Right forelimb (tissue), 1 donor: ENCODE data around the gene GNG12.

Source experiments
- DNase-seq: peaks from one replicate; pipeline ENCODE4 v3.0.0-alpha.2; 2018

The GNG12 gene

DNA sequence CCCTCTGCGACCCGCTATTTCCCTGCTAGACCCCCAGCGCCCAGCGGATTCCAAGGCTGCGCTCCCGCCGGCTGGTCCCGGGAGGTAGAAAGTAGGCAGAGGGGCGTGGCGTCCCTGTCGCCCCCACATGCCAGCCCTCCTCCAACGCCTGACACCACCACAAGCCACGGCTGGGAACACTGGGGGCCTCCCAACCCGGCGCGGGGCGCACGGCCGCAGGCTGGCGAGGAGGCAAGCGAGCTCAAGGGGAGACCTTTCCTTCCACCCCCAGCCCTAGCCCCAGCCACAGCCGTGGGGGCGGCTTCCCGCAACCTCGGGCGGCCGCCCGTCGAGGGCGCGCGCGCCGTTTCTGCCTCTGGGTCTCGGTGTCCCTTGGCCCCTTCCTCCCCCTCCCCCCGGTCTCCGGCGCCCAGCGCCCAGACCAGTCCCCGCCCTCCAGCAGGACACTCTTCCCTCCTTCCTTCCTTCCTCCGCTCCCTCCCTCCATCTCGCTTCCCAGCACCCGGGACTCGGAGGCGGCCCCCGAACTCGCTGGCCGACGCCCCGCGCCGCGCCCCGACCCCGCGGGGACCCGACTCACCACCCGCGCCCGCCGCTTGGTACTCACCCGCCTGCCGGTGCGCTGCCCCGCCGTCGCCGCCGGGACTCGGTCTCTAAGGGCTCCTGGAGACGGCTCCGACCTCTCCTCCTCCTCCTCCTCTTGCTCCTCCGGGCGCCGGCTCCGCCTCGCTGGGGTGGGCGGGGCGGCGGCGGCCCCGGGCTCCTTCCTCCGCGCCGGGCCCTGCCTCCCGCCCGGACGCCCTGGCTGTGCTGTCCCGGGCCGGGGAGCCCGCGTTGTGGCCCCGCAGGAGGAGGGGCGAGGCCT is at the start of gene GNG12:
Gene GNG12 (minus strand): TSS at position 731 of the 865 bp plus-strand sequence. CDS start 125,781 bp downstream, outside the sequence.
- peak; percentile 89 for DNase-seq

DNA sequence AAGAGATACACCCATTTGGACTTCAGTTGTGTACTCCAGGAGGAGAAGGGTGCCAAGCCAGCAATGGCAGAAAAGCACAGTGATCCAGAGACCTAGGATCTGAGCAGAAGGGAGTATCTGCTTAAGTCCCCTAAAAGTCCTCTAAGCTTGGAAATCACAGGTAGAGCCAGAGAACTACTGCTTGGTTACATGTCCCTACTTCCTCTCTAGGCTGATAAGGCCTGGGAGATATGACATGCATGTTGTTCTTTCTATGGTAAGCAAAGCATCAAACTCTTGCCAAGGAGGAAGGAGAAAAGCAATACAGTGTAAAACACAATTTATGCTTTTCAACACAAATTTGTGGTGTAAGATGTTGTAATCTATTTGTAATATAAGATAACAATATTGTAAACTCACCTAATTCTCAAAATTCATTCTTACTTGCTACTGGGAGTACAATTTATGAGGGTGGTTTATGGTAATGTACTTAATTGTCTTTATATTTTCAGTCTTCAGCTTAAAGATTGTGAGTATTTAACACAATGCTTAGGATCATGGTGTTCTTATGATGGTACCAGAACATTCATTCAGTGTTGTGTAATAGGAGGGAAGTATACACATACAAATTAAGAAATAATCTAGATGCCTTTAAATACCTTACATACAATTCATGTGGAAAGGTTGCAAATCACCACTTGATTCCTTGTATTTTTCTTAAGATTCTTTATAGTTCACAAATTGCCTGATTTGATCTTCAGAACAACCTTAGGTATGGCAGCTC is 49.1 kb upstream of the GNG12 start:
- no peak for DNase-seq

GRCh38 chr1:67880056-67880601 is 46.9 kb upstream of the GNG12 start:
- no peak for DNase-seq

DNA sequence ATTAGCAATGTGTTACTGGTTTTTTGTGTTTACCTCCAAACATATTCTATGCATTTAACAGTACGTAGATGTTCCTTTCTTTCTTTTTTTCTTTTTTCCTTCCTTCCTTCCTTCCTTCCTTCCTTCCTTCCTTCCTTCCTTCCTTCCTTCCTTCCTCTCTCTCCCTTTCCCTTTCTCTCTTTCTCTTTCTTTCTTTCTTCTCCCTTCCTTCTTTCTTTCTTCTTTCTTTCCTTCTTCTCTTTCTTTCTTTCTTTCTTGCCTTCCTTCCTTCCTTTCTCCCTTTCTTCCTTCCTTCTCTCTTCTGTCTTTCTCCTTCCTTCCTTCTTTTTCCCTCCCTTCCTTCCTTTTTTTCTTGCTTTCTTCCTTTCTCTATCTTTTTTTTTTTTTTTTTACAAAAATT is 46.2 kb upstream of the GNG12 start:
- no peak for DNase-seq

DNA sequence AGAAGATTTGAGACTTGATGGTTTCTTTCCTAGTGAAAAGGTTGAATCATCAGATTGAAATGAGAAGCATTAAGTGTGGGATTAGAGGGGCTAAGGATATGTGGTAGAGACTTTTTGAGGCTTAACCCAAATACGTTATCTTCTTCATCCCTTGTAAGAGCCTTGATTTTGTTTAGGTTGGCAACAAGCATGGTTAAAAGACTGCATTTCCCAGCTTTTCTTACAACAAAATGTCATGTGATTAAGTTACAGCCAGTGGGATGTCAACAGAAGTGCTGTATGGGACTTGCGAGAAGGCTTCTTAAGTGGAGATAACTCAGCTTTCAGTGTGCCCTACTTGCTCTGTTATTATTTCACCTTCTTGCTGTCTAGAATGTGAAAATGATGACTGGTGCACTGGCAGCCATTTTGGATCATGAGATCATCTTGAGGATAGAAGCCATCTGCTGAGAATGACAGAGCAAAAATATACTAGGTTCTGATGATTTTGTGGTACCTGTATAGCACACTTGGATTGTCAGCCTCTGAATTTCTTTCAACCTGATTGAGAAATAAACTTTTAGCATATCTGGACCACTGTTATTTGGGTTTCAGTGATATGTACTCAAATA is 41.3 kb upstream of the GNG12 start:
- no peak for DNase-seq

- DNase-seq = no peak
These were observed 36.0 kb upstream of the GNG12 start for GRCh38 chr1:67869233-67869632.

DNA sequence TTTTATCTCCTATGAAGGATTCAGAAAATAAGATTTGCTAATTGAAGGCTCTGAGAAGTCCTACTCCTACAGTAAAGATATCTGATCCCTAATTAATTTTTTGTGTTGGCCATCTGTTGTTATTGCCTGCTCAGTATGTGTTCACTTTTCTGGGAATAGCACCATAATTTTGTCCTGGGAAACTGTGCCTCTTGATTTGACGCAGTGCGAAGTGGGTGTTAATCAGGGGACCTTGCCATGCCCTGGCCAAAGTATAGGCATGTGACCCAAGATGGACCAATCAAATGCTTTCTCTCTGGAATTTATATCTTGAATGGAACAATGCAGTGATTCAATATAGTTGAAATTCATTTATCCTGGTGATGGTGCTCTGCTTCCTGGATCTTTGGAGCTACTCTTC is 30.4 kb upstream of the GNG12 start:
- DNase-seq = no peak

DNA sequence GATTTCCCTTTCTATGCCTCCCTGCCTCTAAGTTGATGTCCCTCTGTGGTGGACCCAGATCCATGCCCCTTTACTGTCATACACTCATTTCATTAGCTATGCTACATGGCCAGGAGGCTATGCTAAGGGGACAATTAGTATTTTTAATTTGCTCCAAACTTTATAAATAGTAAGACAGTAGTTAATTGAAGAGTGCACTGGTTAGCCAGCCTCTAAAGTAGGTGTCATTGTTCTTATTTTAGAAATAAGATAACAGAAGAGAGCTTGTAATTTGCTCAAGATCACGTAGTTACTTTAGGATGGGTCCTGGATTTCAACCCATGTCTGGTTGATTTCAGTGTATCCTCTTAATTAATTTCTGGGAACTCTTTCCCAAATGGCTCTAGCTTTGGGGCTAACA is 29.4 kb upstream of the GNG12 start:
- no peak for DNase-seq

GRCh38 chr1:67861856-67862516 is 28.7 kb upstream of the GNG12 start:
- no peak for DNase-seq

DNA sequence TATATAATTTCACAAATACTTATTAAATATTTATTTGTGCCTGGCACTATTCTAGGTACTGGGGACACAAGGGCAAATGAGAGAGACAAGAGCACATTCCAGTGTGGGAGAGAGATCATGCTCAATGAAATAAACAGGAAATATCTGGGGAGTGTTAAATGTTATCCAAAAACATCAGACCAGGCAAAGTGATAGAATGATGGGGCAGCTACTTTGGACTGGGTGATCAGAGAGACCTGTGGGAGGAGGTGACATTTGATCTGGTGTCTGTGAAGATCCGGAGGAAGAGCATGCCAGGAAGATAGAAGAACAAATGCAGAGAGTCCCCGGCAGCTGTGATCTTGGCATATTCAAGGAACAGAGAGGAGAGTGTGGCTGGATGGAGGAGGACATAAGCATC is 27.5 kb upstream of the GNG12 start:
- no peak for DNase-seq

DNA sequence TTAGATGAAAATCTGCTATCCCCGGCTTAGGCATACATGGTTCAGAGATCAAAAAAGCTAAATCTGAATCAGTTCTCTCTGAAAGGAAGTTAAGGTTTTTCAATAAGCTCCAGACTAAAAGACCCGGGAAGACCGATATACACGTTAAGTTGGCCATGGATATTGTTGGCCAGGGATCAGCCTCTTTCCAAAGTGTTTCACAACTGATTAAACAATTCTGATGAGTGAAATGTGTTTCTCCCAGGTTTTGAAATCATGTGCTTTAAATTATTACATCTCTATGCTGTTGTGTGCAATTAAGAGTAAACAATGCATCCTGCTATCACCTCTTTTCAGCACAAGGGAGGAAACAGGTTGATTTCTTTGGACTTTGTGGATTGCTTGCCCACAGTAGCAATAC is 23.7 kb upstream of the GNG12 start:
- no peak for DNase-seq

DNA sequence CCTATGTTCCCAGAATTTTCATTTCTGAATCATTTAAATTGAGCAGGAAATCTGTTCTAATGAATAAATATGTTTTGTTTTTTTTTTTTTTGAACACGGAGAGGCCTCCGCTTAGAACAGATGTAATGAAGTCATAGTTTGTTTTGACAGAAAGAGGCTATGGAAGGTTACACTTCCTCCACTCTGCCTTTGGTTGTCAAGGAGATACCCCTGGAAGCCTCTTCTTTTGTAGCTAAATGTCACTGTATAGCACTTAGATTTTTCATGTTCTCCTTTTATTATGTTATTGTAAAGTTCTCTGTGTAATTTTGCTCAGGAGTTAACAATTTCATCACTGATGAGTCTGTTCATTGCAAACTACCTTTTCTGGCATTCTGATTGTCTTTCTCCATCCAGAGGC is 22.7 kb upstream of the GNG12 start:
- DNase-seq = no peak

GRCh38 chr1:67855444-67855843 is 22.2 kb upstream of the GNG12 start:
- no peak for DNase-seq

- DNase-seq = peak; percentile 75
These were observed 20.4 kb upstream of the GNG12 start for GRCh38 chr1:67853704-67854103.

DNA sequence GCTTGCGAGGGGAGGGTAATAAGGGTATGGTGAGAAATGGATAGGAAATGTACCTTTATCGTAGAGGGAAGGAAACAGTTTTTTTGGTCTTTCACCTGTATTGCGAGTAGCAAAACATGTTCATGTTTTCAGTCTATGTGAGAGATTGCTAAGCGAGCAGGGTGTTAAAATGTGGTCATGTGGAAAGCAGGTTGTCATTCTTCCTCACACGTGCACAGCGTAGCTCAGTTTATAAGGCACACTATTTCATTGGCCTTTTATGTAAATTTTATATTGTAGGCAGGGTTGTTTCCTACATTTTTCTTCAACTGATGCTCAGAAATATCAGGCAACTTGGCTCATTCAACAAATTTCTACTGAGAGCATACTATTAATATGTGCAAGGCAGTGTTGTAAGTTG is 18.5 kb upstream of the GNG12 start:
- DNase-seq = no peak

- DNase-seq = peak; percentile 59
These were observed 17.4 kb upstream of the GNG12 start for GRCh38 chr1:67850611-67851075.

GRCh38 chr1:67850151-67850551 is 16.9 kb upstream of the GNG12 start:
- no peak for DNase-seq

GRCh38 chr1:67847466-67847865 is 14.2 kb upstream of the GNG12 start:
- DNase-seq = no peak

DNA sequence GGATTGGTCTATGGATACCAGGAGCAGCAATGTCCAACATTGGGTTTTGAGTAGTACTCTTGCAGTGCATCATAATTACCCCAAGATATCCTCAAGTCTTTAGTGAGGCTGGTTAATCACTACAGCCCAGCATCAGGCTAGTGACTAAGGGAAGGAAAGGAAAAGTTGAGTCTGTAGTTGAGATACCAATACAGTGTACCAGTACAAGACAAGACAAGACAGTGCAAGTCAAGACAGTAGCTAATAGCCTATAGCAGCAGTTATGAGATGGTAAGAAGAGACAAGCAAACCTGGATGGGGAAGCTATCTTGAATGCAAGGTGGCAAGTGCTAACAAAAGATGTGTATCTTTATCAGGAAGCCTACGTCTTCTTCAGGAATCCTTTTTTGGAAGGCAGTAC is 13.3 kb upstream of the GNG12 start:
- DNase-seq = no peak

DNA sequence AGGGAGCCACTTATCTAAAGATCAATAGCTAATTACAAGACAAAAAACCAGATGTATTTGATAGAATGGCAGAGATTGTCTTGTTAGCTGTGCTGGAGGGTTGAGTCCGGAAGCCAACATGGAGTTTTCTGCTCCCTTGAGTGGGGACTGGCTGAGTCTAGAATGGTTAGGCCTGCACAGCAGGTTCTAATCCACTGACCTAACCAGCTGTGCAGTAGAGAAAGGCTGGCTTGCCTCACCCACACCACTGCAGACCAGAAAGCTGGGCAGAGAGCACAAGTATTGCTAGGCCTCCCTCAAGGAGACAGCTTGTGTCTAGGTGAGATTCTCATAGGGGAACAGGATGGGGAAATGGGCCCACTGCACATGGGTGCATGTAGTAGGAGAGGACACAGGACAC is 11.7 kb upstream of the GNG12 start:
- DNase-seq = no peak

- DNase-seq = no peak
These were observed 10.5 kb upstream of the GNG12 start for GRCh38 chr1:67843746-67844145.

DNA sequence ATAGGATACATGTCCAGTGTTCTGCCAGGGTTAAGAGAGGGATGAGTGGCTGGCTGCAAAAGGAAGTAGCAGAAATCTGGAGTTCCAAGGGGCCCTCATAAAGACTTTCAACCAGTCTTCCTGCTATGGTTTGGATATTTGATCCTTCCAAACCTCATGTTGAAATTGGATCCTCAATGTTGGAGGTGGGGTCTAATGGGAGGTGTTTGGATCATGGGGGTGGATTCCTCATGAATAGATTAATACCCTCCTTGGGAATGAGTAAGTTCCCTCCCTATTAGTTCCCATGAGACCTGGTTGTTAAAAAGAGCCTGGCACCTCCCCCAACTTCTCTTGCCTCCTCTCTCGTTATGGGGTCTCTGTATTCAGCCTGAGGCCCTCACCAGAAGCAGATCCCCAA is 10.1 kb upstream of the GNG12 start:
- no peak for DNase-seq

DNA sequence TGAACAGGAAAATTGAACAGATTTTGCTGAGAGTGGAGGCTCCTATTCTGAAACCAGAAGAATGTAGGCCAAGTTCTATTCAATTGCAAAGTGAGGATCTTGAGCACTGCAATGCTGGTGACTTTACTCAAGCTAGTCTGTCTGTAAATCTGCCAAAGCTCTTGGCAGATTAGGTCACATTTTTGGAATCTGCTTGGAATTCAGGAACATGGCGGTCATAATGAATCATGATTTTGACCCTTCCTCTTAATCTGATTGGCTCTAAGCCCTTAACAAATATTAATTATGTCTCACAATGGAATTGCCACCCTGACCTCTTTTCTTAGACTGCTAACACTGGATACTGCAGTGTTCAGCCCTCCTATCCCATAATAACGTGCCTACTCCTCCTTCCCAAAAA is 7.2 kb upstream of the GNG12 start:
- no peak for DNase-seq
